Kidney epithelial cell (primary cell): ENCODE results near the gene STK17A. TPM values are rescaled to one million over a fixed set of nuclear protein-coding genes. Genes with fewer than 3 reads are reported as not detected.

ENCODE experiments used
- DNase-seq: peaks from one replicate; pipeline ENCODE4 v3.0.0-alpha.2; 2010; ENCODE audit warnings: low read depth
- H3K27me3 ChIP-seq: 2 replicates; pipeline ENCODE4 v1.6.0; 2011; ENCODE audit warnings: low read length; ENCODE audit not compliant: control insufficient read depth, insufficient read depth
- H3K36me3 ChIP-seq: 2 replicates; pipeline ENCODE4 v1.5.1; 2011; ENCODE audit warnings: low read length; ENCODE audit not compliant: control insufficient read depth, insufficient read depth
- H3K4me3 ChIP-seq: 2 replicates; pipeline ENCODE4 v1.5.1; 2011; ENCODE audit warnings: low read depth, mild to moderate bottlenecking, control low read depth, low read length
- CTCF ChIP-seq: IDR thresholded peaks from 2 replicates; pipeline ENCODE4 v1.5.1; 2011; ENCODE audit warnings: mild to moderate bottlenecking, moderate library complexity, low read length, control low read depth, inconsistent platforms; ENCODE audit not compliant: insufficient read depth, poor library complexity, severe bottlenecking
- total RNA-seq: library from RNA; depleted of rRNA; stranded (reverse); fragments of >200 nt; gene quantifications from 2 replicates; pipeline ENCODE4 v1.2.3, GENCODE V29; 2015

STK17A gene
- total RNA-seq, result 12.8 and 14.0 TPM in 2 replicates

- peak within 1 kb of the TSS; percentile 93 for H3K4me3 ChIP-seq
- no peak for DNase-seq
- TF ChIP-seq CTCF, result peak; percentile 99
- no peaks in the 10 kb centered on the region for H3K36me3 ChIP-seq
- H3K27me3 ChIP-seq, result no peaks in the 10 kb centered on the region
Observed at GRCh38 chr7:43582503-43583423, at the start of gene STK17A. TSS of gene STK17A (plus strand) at chr7:43583108. CDS start at chr7:43583244, 136 bp downstream.

- H3K4me3 ChIP-seq, result no peak overlapping the region
- H3K27me3 ChIP-seq, result no peaks in the 10 kb centered on the region
- DNase-seq, result no peak
- no peaks in the 10 kb centered on the region for H3K36me3 ChIP-seq
- TF ChIP-seq CTCF, result no peak
Observed at GRCh38 chr7:43533801-43534479, 49.0 kb upstream of the STK17A start.

GRCh38 chr7:43535031-43535451 lies 47.9 kb upstream of the STK17A start:
- TF ChIP-seq CTCF, result no peak
- no peaks in the 10 kb centered on the region for H3K36me3 ChIP-seq
- no peaks in the 10 kb centered on the region for H3K27me3 ChIP-seq
- no peak overlapping the region for H3K4me3 ChIP-seq
- no peak for DNase-seq

DNA sequence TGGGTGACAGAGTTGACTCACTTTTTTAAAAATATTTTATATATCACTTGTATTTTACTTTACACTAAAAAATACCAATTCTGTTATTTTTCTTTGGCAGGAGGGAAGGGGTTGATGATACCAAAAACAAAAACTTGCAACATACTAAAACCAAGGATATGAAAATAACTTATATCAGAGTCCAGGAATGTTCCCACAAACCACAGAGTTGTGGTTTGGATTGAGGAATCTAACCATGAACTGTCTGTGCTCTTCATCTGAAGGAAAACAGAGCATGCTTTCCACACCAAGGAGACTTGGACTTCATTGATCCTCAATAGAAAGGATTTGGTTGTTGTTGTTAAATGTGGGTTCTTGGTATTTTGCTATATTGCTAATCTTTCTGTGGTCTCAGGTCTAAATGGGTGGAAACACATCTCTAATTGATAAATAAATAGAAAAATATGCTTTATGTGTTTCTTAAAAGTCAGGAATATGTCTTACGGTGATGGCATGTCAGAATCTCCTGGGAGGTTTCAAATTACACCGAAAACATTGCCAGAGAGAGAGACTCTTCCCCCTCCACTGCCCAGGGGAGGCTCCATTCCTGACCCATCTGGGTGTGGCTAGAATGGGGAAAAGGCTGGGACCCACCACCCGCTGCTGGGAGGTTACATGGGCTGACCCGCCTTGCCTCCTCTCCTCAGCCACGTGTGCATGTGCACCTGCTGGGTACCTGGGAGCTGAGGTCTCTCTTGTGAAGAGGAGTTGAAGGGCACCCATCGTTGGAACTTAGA lies 46.9 kb upstream of the STK17A start:
- H3K27me3 ChIP-seq, result no peaks in the 10 kb centered on the region
- H3K4me3 ChIP-seq, result no peak overlapping the region
- H3K36me3 ChIP-seq, result no peaks in the 10 kb centered on the region
- peak; percentile 48 for DNase-seq
- no peak for TF ChIP-seq CTCF

- Histone ChIP-seq H3K27me3 (no peaks in the 10 kb centered on the region), H3K36me3 (no peaks in the 10 kb centered on the region), H3K4me3 (no peak overlapping the region)
- TF ChIP-seq CTCF, result no peak
- no peak for DNase-seq
Observed at GRCh38 chr7:43536773-43537172, 46.1 kb upstream of the STK17A start.
